Measurements from ENCODE around the gene LRSAM1. TPM values are rescaled to one million over a fixed set of nuclear protein-coding genes. Genes with fewer than 3 reads are reported as not detected.

Gene LRSAM1
- polyA plus RNA-seq, 1 donor (not counting 4 experiments of a cell fraction or from before 2014, with no cell fraction given), result 5.2 TPM

DNA sequence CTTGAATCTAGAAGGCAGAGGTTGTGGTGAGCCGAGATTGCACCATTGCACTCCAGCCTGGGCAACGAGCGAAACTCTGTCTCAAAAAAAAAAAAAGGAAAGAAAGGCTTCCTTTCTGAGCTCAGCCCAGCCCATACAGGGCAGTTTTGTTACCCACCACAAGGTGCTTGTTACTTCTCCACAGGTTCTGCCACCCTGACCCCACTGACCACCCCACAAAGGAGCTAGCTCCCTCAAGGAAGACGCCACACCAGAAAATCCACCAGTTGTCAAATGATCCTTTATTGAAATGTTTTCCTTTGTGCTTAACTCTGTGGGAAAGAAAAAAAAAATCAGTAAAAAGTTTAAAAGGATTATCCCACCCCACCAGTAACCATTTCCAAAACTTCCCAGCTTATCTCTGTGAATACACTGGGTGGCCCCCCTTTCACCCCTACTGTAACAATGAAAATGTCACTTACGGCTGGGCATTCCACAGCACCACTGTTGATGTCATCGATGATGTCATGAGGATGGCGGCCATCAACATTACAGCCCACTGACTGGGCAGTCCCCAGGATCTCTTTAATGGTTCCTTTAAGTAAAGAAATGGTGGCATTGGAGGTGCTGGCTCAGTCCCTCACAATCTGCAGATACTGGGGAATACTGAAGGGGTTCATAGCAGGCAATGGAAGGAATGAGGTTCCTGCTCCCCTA is 3.7 kb upstream of the LRSAM1 start:
- Histone ChIP-seq H3K27me3 (ENCODE audit: control insufficient read depth, extremely low read depth, insufficient read depth, low read length) (no peaks in the 10 kb centered on the region), H4K20me1 (ENCODE audit: control insufficient read depth, extremely low read depth, insufficient read depth, low read length) (peaks cover 63% of the 10 kb centered on the region), H3K9ac (ENCODE audit: control insufficient read depth, extremely low read depth, insufficient read depth, low read length) (no peak overlapping the region), H3K9me3 (ENCODE audit: control insufficient read depth, low read depth, low read length) (peaks cover 12% of the 10 kb centered on the region), H3K4me3 (ENCODE audit: control insufficient read depth in 2 of 3, extremely low read depth in 1 of 3, insufficient read depth in 2 of 3, low read depth in 1 of 3, low read length in 3 of 3) (no peak overlapping the region), H3K36me3 (ENCODE audit: control insufficient read depth in 2 of 2, extremely low read depth in 1 of 2, insufficient read depth in 2 of 2, low read length in 2 of 2) (peaks cover 38 to 72% of the 10 kb centered on the region in 2 experiments), H2AFZ (ENCODE audit: control insufficient read depth, low read length) (no peak overlapping the region), H3K9me1 (ENCODE audit: control insufficient read depth, extremely low read depth, insufficient read depth, low read length) (peaks cover 4% of the 10 kb centered on the region), H3K4me1 (ENCODE audit: control insufficient read depth, extremely low read depth, insufficient read depth, low read length) (peaks cover 15% of the 10 kb centered on the region), H3K4me2 (ENCODE audit: control insufficient read depth, extremely low read depth, insufficient read depth, low read depth, low read length) (peak overlapping the region; percentile 98), H3K27ac (ENCODE audit: control insufficient read depth, insufficient read depth, low read length) (peak overlapping the region; percentile 27), H3K79me2 (ENCODE audit: control insufficient read depth, insufficient read depth, low read length) (peaks cover 35% of the 10 kb centered on the region)
- DNase-seq (ENCODE audit: low read depth, low spot score) (no peak), FAIRE-seq (no peak)
- TF ChIP-seq EZH2 (IDR thresholded peaks at IDR 0.05; ENCODE audit: low read length) (no peak), CTCF (optimal IDR thresholded peaks at IDR 0.05 in 1 of 3, IDR thresholded peaks at IDR 0.05 in 1 of 3, conservative IDR thresholded peaks at IDR 0.05 in 1 of 3; ENCODE audit: extremely low read depth in 1 of 3, insufficient read depth in 2 of 3, low read length in 3 of 3) (no peak)
- dilution Hi-C loops (cut with MboI; ENCODE audit: extremely low pct_ligation_motif_present, low sequenced_read_pairs), result no loop called here

GRCh38 chr9:127448112-127448805 is 3.1 kb upstream of the LRSAM1 start:
- DNase-seq (ENCODE audit: low read depth, low spot score), result no peak
- H2AFZ ChIP-seq (ENCODE audit: control insufficient read depth, low read length), result no peak overlapping the region
- H3K4me3 ChIP-seq (ENCODE audit: control insufficient read depth in 2 of 3, extremely low read depth in 1 of 3, insufficient read depth in 2 of 3, low read depth in 1 of 3, low read length in 3 of 3), result peak overlapping the region in 2 of 3 experiments; percentile 89 to 100
- TF ChIP-seq CTCF (optimal IDR thresholded peaks at IDR 0.05 in 1 of 3, IDR thresholded peaks at IDR 0.05 in 1 of 3, conservative IDR thresholded peaks at IDR 0.05 in 1 of 3; ENCODE audit: extremely low read depth in 1 of 3, insufficient read depth in 2 of 3, low read length in 3 of 3), result no peak
- TF ChIP-seq EZH2 (IDR thresholded peaks at IDR 0.05; ENCODE audit: low read length), result no peak
- H3K4me2 ChIP-seq (ENCODE audit: control insufficient read depth, extremely low read depth, insufficient read depth, low read depth, low read length), result peak overlapping the region; percentile 98
- H3K4me1 ChIP-seq (ENCODE audit: control insufficient read depth, extremely low read depth, insufficient read depth, low read length), result peaks cover 18% of the 10 kb centered on the region
- peaks cover 38 to 66% of the 10 kb centered on the region in 2 experiments for H3K36me3 ChIP-seq (ENCODE audit: control insufficient read depth in 2 of 2, extremely low read depth in 1 of 2, insufficient read depth in 2 of 2, low read length in 2 of 2)
- peaks cover 10% of the 10 kb centered on the region for H3K9me3 ChIP-seq (ENCODE audit: control insufficient read depth, low read depth, low read length)
- dilution Hi-C loops (cut with MboI; ENCODE audit: extremely low pct_ligation_motif_present, low sequenced_read_pairs), result no loop called here
- no peaks in the 10 kb centered on the region for H3K27me3 ChIP-seq (ENCODE audit: control insufficient read depth, extremely low read depth, insufficient read depth, low read length)
- peaks cover 35% of the 10 kb centered on the region for H3K79me2 ChIP-seq (ENCODE audit: control insufficient read depth, insufficient read depth, low read length)
- H4K20me1 ChIP-seq (ENCODE audit: control insufficient read depth, extremely low read depth, insufficient read depth, low read length), result peaks cover 63% of the 10 kb centered on the region
- peak overlapping the region; percentile 89 for H3K27ac ChIP-seq (ENCODE audit: control insufficient read depth, insufficient read depth, low read length)
- H3K9me1 ChIP-seq (ENCODE audit: control insufficient read depth, extremely low read depth, insufficient read depth, low read length), result peaks cover 4% of the 10 kb centered on the region
- FAIRE-seq, result no peak
- H3K9ac ChIP-seq (ENCODE audit: control insufficient read depth, extremely low read depth, insufficient read depth, low read length), result peak overlapping the region; percentile 94
